H1 (cell line): ENCODE data around the gene CRYBA4. TPM values are rescaled to one million over a fixed set of nuclear protein-coding genes. Genes with fewer than 3 reads are reported as not detected.

Experiments used
- ASH2L ChIP-seq: fragments of 200-600, 300-600 bp; sonication (generic); IDR thresholded peaks from one replicate; pipeline ENCODE4 v1.7.1; 2017; ENCODE audit warnings: low read length
- CBX8 ChIP-seq: fragments of 300-800, 300-1000 bp; sonication (generic); IDR thresholded peaks from 2 replicates; pipeline ENCODE4 v1.7.1; 2016; ENCODE audit warnings: low read depth, low read length, borderline replicate concordance
- NANOG ChIP-seq: IDR thresholded peaks from 2 replicates; pipeline ENCODE4 v1.6.1; 2011; ENCODE audit warnings: low read length, low read depth, mild to moderate bottlenecking, inconsistent platforms; ENCODE audit not compliant: insufficient read depth, poor library complexity, severe bottlenecking
- NRF1 ChIP-seq: IDR thresholded peaks from 2 replicates; pipeline ENCODE4 v1.6.1; 2011; ENCODE audit warnings: mild to moderate bottlenecking, low read depth, low read length, improper control_type of control experiment
- TBP ChIP-seq: IDR thresholded peaks from 2 replicates; pipeline ENCODE4 v1.6.1; 2011; ENCODE audit warnings: low read depth, low read length, improper control_type of control experiment
- polyA plus RNA-seq, 7 experiments: library from polyadenylated mRNA; depleted of rRNA in 3 of 7; stranded (reverse) in 5 of 7; unstranded in 2 of 7; fragments of >200 nt in 5 of 7; fragments of 200-250 nt in 2 of 7; gene quantifications; 1 replicate in 5 of 7; 2 replicates in 1 of 7; 4 replicates in 1 of 7; pipeline versions ENCODE4 v1.2.1 to v1.2.3, GENCODE V29; 2011 to 2013; ENCODE audit warnings: missing spikeins in 2 of 7, mixed read lengths in 2 of 7
- total RNA-seq: library from RNA; stranded (reverse); fragmentation: NEBNext Ultra II Directional; extraction: Animal tissue kit (Norgen Biotek cat#: 25700); gene quantifications from 2 replicates; pipeline ENCODE4 v1.2.1, GENCODE V29; 2021
- TF ChIP-seq, protein P1 (sequence below): fragments of 300-600 bp; sonication (generic); IDR thresholded peaks from 2 replicates; pipeline ENCODE4 v1.7.1; 2012; ENCODE audit warnings: low read length, moderate library complexity, mild to moderate bottlenecking, inconsistent platforms; ENCODE audit not compliant: insufficient replicate concordance

The CRYBA4 gene
- total and polyA plus RNA-seq, 2 of the 8 experiments (the other 6 are each of a cell fraction or from before 2014, with no cell fraction given), result 0.67 to 3.1 TPM

GRCh38 chr22:26610996-26611395, 10.8 kb upstream of the CRYBA4 start (continued):
- TF ChIP-seq, protein P1, sequence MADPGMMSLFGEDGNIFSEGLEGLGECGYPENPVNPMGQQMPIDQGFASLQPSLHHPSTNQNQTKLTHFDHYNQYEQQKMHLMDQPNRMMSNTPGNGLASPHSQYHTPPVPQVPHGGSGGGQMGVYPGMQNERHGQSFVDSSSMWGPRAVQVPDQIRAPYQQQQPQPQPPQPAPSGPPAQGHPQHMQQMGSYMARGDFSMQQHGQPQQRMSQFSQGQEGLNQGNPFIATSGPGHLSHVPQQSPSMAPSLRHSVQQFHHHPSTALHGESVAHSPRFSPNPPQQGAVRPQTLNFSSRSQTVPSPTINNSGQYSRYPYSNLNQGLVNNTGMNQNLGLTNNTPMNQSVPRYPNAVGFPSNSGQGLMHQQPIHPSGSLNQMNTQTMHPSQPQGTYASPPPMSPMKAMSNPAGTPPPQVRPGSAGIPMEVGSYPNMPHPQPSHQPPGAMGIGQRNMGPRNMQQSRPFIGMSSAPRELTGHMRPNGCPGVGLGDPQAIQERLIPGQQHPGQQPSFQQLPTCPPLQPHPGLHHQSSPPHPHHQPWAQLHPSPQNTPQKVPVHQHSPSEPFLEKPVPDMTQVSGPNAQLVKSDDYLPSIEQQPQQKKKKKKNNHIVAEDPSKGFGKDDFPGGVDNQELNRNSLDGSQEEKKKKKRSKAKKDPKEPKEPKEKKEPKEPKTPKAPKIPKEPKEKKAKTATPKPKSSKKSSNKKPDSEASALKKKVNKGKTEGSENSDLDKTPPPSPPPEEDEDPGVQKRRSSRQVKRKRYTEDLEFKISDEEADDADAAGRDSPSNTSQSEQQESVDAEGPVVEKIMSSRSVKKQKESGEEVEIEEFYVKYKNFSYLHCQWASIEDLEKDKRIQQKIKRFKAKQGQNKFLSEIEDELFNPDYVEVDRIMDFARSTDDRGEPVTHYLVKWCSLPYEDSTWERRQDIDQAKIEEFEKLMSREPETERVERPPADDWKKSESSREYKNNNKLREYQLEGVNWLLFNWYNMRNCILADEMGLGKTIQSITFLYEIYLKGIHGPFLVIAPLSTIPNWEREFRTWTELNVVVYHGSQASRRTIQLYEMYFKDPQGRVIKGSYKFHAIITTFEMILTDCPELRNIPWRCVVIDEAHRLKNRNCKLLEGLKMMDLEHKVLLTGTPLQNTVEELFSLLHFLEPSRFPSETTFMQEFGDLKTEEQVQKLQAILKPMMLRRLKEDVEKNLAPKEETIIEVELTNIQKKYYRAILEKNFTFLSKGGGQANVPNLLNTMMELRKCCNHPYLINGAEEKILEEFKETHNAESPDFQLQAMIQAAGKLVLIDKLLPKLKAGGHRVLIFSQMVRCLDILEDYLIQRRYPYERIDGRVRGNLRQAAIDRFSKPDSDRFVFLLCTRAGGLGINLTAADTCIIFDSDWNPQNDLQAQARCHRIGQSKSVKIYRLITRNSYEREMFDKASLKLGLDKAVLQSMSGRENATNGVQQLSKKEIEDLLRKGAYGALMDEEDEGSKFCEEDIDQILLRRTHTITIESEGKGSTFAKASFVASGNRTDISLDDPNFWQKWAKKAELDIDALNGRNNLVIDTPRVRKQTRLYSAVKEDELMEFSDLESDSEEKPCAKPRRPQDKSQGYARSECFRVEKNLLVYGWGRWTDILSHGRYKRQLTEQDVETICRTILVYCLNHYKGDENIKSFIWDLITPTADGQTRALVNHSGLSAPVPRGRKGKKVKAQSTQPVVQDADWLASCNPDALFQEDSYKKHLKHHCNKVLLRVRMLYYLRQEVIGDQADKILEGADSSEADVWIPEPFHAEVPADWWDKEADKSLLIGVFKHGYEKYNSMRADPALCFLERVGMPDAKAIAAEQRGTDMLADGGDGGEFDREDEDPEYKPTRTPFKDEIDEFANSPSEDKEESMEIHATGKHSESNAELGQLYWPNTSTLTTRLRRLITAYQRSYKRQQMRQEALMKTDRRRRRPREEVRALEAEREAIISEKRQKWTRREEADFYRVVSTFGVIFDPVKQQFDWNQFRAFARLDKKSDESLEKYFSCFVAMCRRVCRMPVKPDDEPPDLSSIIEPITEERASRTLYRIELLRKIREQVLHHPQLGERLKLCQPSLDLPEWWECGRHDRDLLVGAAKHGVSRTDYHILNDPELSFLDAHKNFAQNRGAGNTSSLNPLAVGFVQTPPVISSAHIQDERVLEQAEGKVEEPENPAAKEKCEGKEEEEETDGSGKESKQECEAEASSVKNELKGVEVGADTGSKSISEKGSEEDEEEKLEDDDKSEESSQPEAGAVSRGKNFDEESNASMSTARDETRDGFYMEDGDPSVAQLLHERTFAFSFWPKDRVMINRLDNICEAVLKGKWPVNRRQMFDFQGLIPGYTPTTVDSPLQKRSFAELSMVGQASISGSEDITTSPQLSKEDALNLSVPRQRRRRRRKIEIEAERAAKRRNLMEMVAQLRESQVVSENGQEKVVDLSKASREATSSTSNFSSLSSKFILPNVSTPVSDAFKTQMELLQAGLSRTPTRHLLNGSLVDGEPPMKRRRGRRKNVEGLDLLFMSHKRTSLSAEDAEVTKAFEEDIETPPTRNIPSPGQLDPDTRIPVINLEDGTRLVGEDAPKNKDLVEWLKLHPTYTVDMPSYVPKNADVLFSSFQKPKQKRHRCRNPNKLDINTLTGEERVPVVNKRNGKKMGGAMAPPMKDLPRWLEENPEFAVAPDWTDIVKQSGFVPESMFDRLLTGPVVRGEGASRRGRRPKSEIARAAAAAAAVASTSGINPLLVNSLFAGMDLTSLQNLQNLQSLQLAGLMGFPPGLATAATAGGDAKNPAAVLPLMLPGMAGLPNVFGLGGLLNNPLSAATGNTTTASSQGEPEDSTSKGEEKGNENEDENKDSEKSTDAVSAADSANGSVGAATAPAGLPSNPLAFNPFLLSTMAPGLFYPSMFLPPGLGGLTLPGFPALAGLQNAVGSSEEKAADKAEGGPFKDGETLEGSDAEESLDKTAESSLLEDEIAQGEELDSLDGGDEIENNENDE, result no peak
- no peak for TF ChIP-seq ASH2L
- TF ChIP-seq CBX8, result no peak
- TF ChIP-seq TBP, result no peak
- no peak for TF ChIP-seq NANOG
- TF ChIP-seq NRF1, result no peak
